Upper lobe of left lung (tissue), 6 donors: ENCODE data around the gene TSKU. TPM values are rescaled to one million over a fixed set of nuclear protein-coding genes. Genes with fewer than 3 reads are reported as not detected.
A peak's percentile ranks its signal among the peaks of the same experiment; 100 is the strongest.
"Not testable (repeated sequence)": the region's sequence is repeated elsewhere in the genome, so short reads cannot be mapped to it uniquely, and the experiment has no call there.

Source experiments
- ATAC-seq, 2 donors: fragments of 200-7000 bp; cut with Tn5 transposase; one replicate each; pipeline ENCODE4 v1.9.1; 2022; ENCODE audit warnings: mild to moderate bottlenecking in 2 of 2, moderate library complexity in 2 of 2; ENCODE audit not compliant: low FRiP score in 2 of 2
- DNase-seq, 2 donors: peaks; one replicate each; pipeline ENCODE4 v3.0.0-alpha.2; 2019 to 2020
- H3K27ac ChIP-seq, 4 donors: fragments of 200-600 bp; sonication (generic); one replicate each; pipeline ENCODE4 v1.5.1; 2016 to 2019
- H3K27me3 ChIP-seq, 4 donors: fragments of 200-600 bp; sonication (generic); one replicate each; pipeline ENCODE4 v1.5.1; 2017 to 2019
- H3K36me3 ChIP-seq, 4 donors: fragments of 200-600 bp; sonication (generic); one replicate each; pipeline ENCODE4 v1.5.1; 2016 to 2019
- H3K4me1 ChIP-seq, 4 donors: fragments of 200-600 bp; sonication (generic); one replicate each; pipeline ENCODE4 v1.5.1; 2018 to 2019
- H3K4me3 ChIP-seq, 4 donors: fragments of 200-600 bp; sonication (generic); one replicate each; pipeline ENCODE4 v1.5.1; 2017 to 2019; ENCODE audit warnings: mild to moderate bottlenecking in 2 of 4, moderate library complexity in 1 of 4
- H3K9me3 ChIP-seq, 4 donors: fragments of 200-600 bp; sonication (generic); one replicate each; pipeline ENCODE4 v1.5.1; 2018 to 2019
- EP300 ChIP-seq, 4 donors: sonication (generic); formaldehyde crosslinking; IDR thresholded peaks; one replicate each; pipeline ENCODE4 v1.5.1; 2017; ENCODE audit warnings: antibody characterized with exemption in 4 of 4, control low read depth in 2 of 4
- POLR2A ChIP-seq, 4 donors: fragments of 450-650 bp; IDR thresholded peaks; one replicate each; pipeline ENCODE4 v1.5.1; 2016 to 2017; ENCODE audit warnings: antibody characterized with exemption in 4 of 4, mild to moderate bottlenecking in 2 of 4
- POLR2AphosphoS5 ChIP-seq, 2 donors: sonication (generic); formaldehyde crosslinking; IDR thresholded peaks; one replicate each; pipeline ENCODE4 v1.5.1; 2017; ENCODE audit warnings: antibody characterized with exemption in 2 of 2
- WGBS, 2 donors: methylation state at CpG; one replicate each; pipeline ENCODE4 v1.1.5; 2017 to 2018; 5-methylcytosine and 5-hydroxymethylcytosine counted together
- total RNA-seq, 6 donors: library from RNA; depleted of rRNA in 4 of 6; stranded (reverse); fragments of >200 nt in 4 of 6; gene quantifications; one replicate each; pipeline versions ENCODE4 v1.1.0 to v1.2.1, GENCODE V29; 2016 to 2021
- TF ChIP-seq, protein P1 (sequence below), 6 experiments: fragments of 450-650 bp in 4 of 6; fragments of 200-600 bp in 2 of 6; sonication (generic) in 2 of 6; IDR thresholded peaks; one replicate each; pipeline ENCODE4 v1.5.1; 2016 to 2019; ENCODE audit warnings: antibody characterized with exemption in 6 of 6
- donor health status: DM: no; HTN: no; CAD: no; lungs with moderate emphysema.
- donor health status: DM: no; HTN: yes; CAD: no; lungs with severe emphysema.

The TSKU gene, protein sequence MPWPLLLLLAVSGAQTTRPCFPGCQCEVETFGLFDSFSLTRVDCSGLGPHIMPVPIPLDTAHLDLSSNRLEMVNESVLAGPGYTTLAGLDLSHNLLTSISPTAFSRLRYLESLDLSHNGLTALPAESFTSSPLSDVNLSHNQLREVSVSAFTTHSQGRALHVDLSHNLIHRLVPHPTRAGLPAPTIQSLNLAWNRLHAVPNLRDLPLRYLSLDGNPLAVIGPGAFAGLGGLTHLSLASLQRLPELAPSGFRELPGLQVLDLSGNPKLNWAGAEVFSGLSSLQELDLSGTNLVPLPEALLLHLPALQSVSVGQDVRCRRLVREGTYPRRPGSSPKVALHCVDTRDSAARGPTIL
- total RNA-seq, result 10 to 100 TPM in 2 of 6 donors, 1 to 10 TPM in 4; 2.1 to 19.8 (median 9.5) TPM

DNA sequence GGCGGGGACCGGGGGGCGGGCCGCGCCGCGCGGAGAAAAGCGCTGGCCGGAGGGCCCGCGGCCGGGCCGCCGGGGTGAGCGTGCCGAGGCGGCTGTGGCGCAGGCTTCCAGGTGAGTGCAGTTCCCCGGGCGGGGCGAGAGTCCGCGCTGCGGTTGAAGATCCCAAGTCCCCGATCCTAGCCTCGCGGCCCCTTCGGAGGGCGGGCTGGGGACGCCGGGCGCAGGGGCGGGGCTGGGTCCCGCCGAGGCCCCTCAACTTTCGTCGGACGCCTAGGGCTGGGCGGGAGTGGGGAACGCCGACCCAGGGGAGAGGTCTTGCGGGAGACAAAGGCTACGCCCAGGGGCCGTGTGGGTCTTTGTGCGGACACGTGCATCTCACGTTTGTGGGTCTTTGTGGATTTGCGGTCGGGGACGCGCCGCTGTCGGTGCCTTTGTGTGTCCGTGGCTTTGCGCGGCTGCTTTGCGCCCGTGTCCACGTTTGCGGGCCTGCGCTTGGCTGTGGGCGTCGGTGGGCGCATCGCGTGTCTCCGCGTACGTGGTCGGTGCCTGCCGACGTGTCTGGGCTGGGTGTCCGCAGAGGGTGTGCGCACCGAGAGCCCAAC, at the start of gene TSKU:
Gene TSKU, plus strand, starts transcription at position 63 of the 602 bp plus-strand sequence. CDS start 12,261 bp downstream, outside the sequence.
- ATAC-seq (peak in 1 of 2 donors; percentile 61), DNase-seq (no peak)
- peaks cover 0 to 4% (median 3%) of the 10 kb centered on the region in 4 donors for H3K27me3 ChIP-seq
- H3K4me3 ChIP-seq, result peak within 1 kb of the TSS; percentile 74 to 82 (median 78)
- H3K9me3 ChIP-seq, result no peaks in the 10 kb centered on the region
- no peaks in the 10 kb centered on the region for H3K36me3 ChIP-seq
- WGBS, 2 donors, result 0% methylated on average over 57 of the region's 76 CpGs; no CpG with 5 or more reads in 1 of the 2 donors
- peaks cover 22 to 40% (median 26%) of the 10 kb centered on the region in 4 donors for H3K4me1 ChIP-seq
- peak within 1 kb of the TSS; percentile 79 to 90 (median 86) for H3K27ac ChIP-seq
- TF ChIP-seq POLR2AphosphoS5 (IDR thresholded peaks at IDR 0.05) (no peak), EP300 (IDR thresholded peaks at IDR 0.05) (no peak), POLR2A (IDR thresholded peaks at IDR 0.05) (peak in 1 of 4 donors; percentile 23)
- TF ChIP-seq, protein P1, sequence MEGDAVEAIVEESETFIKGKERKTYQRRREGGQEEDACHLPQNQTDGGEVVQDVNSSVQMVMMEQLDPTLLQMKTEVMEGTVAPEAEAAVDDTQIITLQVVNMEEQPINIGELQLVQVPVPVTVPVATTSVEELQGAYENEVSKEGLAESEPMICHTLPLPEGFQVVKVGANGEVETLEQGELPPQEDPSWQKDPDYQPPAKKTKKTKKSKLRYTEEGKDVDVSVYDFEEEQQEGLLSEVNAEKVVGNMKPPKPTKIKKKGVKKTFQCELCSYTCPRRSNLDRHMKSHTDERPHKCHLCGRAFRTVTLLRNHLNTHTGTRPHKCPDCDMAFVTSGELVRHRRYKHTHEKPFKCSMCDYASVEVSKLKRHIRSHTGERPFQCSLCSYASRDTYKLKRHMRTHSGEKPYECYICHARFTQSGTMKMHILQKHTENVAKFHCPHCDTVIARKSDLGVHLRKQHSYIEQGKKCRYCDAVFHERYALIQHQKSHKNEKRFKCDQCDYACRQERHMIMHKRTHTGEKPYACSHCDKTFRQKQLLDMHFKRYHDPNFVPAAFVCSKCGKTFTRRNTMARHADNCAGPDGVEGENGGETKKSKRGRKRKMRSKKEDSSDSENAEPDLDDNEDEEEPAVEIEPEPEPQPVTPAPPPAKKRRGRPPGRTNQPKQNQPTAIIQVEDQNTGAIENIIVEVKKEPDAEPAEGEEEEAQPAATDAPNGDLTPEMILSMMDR (IDR thresholded peaks at IDR 0.05), result peak in 1 of 6 experiments; percentile 5

DNA sequence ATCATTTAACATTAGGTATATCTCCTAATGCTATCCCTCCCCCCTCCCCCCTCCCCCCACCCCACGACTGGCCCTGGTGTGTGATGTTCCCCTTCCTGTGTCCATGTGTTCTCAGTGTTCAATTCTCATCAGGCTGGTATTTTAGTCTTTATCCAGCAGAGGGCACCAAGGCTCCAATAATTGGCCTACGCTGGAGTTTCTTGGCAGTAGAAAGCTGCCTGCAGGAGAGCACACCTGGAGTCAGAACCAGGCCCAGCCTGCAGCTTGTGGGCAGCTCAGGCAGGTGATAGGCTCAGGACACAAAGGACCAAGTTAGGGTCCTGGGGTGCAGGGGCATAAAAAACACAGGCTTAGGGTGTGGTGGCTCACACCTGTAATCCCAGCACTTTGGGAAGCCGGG, 49.2 kb upstream of the TSKU start:
- not testable (repeated sequence) for H3K4me3 ChIP-seq, H3K36me3 ChIP-seq, H3K9me3 ChIP-seq, H3K27ac ChIP-seq, H3K27me3 ChIP-seq
- ATAC-seq (peak in 1 of 2 donors; percentile 79), DNase-seq (peak in 1 of 2 donors; percentile 54)
- H3K4me1 ChIP-seq, result peaks cover 0 to 19% (median 4%) of the 10 kb centered on the region in 4 donors
- TF ChIP-seq, protein P1 (IDR thresholded peaks at IDR 0.05), result peak; percentile 48 to 74 (median 62)
- 37 to 50% methylated on average over 2 to 3 of the region's 3 CpGs for WGBS, 2 donors

DNA sequence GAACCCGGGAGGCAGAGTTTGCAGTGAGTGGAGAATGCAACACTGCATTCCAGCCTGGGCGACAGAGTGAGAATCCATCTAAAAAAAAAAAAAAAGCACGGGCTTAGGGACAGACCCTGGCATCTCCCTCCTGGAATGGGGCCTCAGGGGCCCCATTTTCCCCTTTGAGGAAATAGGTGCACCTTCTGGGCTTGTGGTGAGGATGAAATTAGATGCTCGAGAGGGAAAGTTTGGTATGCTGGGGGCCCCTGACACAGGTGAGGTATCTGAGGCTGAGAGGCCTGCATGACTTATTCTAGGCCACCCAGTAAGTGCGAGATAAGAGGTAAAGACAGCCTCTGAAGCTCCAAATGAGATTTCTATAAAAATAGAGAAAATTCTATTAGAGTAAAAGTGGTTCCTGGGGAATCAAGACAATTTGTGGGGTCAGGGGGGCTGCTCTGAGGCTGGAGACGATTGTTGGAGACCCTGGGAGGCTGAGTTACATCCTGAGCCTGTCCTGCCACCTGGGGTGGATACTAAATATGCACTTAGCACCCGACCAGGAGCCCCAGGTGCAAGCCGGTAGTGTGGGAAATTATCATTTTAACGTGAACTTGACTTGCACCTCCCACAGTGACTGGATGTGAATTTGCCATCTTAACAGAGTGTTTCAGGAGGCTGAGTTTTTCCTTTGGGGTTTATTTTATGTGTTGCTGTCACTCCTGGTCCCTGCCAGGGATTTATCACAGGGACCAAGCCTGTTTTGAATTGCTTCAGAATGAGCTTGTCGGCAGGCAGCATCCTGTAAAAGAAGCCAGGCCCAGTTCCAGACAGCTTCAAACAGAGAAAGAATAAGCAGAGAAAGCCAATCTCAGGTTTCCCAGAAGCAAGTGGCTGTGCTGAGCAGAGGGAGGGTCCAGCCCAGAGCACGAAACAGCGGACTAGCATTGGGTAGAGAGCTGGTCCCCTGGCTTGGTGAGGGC, 48.4 kb upstream of the TSKU start:
- WGBS, 2 donors, result 72 to 79% methylated on average over 12 of the region's 12 CpGs
- Histone ChIP-seq H3K9me3 (no peaks in the 10 kb centered on the region), H3K4me3 (no peak overlapping the region), H3K27ac (no peak overlapping the region), H3K36me3 (no peaks in the 10 kb centered on the region), H3K4me1 (peaks cover 0 to 21% (median 6%) of the 10 kb centered on the region in 4 donors), H3K27me3 (no peaks in the 10 kb centered on the region)
- no peak for DNase-seq
- no peak for ATAC-seq
- TF ChIP-seq, protein P1 (IDR thresholded peaks at IDR 0.05), result no peak
- no peak for TF ChIP-seq EP300 (IDR thresholded peaks at IDR 0.05)
- no peak for TF ChIP-seq POLR2AphosphoS5 (IDR thresholded peaks at IDR 0.05)
- TF ChIP-seq POLR2A (IDR thresholded peaks at IDR 0.05), result no peak

GRCh38 chr11:76735841-76736240, 47.3 kb upstream of the TSKU start:
- H3K27me3 ChIP-seq, result no peaks in the 10 kb centered on the region
- DNase-seq, result no peak
- ATAC-seq, result no peak
- no peaks in the 10 kb centered on the region for H3K9me3 ChIP-seq
- WGBS, 2 donors, result 93 to 94% methylated on average over 13 of the region's 13 CpGs
- H3K36me3 ChIP-seq, result no peaks in the 10 kb centered on the region
- peaks cover 0 to 21% (median 6%) of the 10 kb centered on the region in 4 donors for H3K4me1 ChIP-seq
- H3K4me3 ChIP-seq, result no peak overlapping the region
- no peak overlapping the region for H3K27ac ChIP-seq
- TF ChIP-seq EP300 (IDR thresholded peaks at IDR 0.05) (no peak), POLR2A (IDR thresholded peaks at IDR 0.05) (no peak), POLR2AphosphoS5 (IDR thresholded peaks at IDR 0.05) (no peak)
- TF ChIP-seq, protein P1 (IDR thresholded peaks at IDR 0.05), result no peak
